A549 treated with DMSO at 1 μM for 4 hours (cell line): ENCODE measurements around the gene TSHR. TPM values are rescaled to one million over a fixed set of nuclear protein-coding genes. Genes with fewer than 3 reads are reported as not detected.

ENCODE experiments used
- total RNA-seq: library from RNA; stranded (reverse); fragments of 200-300 nt; extraction: Qiagen RNA extraction; gene quantifications from 5 replicates; pipeline ENCODE4 v1.2.3, GENCODE V29; 2022; ENCODE audit warnings: low read depth

TSHR gene
- total RNA-seq: not detected in 5 replicates

DNA sequence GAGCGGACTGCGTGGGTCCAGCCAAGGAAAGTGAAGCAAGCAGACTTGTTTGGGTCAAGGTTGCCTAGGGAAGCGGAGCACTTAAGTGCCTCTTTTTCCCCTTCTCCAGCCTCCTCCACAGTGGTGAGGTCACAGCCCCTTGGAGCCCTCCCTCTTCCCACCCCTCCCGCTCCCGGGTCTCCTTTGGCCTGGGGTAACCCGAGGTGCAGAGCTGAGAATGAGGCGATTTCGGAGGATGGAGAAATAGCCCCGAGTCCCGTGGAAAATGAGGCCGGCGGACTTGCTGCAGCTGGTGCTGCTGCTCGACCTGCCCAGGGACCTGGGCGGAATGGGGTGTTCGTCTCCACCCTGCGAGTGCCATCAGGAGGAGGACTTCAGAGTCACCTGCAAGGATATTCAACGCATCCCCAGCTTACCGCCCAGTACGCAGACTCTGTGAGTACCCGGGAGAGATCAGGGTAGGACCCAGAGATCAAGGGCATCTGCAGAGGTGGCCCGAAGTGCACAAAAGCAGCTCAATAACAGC is at the start of gene TSHR:
TSHR (plus strand) TSS at position 206 of the 526 bp plus-strand sequence; CDS start at position 266, 60 bp downstream.

DNA sequence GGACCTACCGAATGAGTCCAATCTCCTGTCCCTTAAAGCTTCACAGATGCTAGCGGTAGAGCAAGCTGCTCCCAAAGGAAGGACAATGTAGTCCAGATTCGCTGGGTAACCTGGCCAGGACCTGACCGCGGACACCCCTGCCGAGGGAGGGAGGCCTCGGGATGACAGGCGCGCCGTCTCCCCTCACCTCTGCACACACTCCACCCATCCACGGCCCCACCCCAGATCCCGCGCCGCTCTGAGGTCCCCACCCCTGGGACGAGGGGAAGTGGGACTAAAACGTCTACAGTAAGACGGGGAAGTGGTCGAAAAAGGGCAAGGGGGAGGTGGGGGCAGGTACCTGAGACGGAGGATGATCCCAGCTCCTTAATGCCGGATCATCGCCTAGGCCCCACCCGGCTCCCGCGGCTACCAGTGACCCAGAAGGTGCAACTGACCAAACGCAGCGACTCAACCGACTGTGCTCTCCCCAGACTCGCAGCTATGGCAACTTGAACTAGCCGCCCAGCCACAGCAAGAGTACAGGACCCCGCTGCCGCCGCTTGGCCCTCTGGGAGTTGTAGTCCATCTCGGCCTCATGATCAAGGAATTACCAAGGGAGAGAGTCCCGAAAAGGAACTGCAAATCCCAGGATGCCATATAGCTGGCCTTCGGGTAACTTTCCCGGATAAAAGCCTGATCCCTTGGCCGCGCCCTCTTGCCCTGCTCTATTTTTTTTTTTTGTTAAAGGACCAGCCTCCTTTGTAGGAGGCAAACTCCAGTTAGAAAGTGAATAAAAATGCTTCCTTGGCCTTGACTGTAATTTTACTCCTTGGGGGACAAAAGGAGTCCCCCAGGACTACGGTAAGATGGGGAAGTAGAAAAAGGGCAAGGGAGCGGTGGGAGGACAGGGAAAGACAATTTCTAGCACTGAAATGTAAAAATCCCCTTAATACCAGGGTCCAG is 13.9 kb upstream of the TSHR start, which contains the start of gene CEP128:
CEP128 (minus strand) TSS at position 498 of the 945 bp plus-strand sequence.

Other genes starting within 250 kb of the TSHR start
- 4.7 to 6.1 TPM (median 5.9 TPM) in 5 replicates for gene CEP128, start 13.9 kb upstream of the TSHR start, total RNA-seq